Neural cell (in vitro differentiated cells): ENCODE data around the gene AP3S1. TPM values are rescaled to one million over a fixed set of nuclear protein-coding genes. Genes with fewer than 3 reads are reported as not detected.

Source experiments
- H2AFZ ChIP-seq: fragments of 200-600, 300-800 bp; sonication (generic), shearing (Covaris generic); 2 replicates; pipeline ENCODE4 v1.6.0; 2014; ENCODE audit warnings: low read depth, mild to moderate bottlenecking, antibody characterized with exemption, low read length, moderate library complexity
- H3F3A ChIP-seq: fragments of 200-600 bp; shearing (Covaris generic); 2 replicates; pipeline ENCODE4 v1.6.1; 2016; ENCODE audit warnings: mild to moderate bottlenecking, moderate library complexity, mixed read lengths, antibody characterized with exemption, low read length; ENCODE audit not compliant: insufficient read depth, poor library complexity, severe bottlenecking
- H3K27ac ChIP-seq: fragments of 200-600, 300-800 bp; sonication (generic), shearing (Covaris generic); 2 replicates; pipeline ENCODE4 v1.5.1; 2014; ENCODE audit warnings: mild to moderate bottlenecking, low read length, moderate library complexity
- H3K27me3 ChIP-seq: fragments of 300-800, 200-600 bp; sonication (generic), shearing (Covaris generic); 2 replicates; pipeline ENCODE4 v1.6.0; 2014; ENCODE audit warnings: mild to moderate bottlenecking, low read depth, low read length, moderate library complexity; ENCODE audit not compliant: insufficient read depth
- H3K36me3 ChIP-seq: fragments of 300-800, 200-600 bp; sonication (generic), shearing (Covaris generic); 2 replicates; pipeline ENCODE4 v1.5.1; 2014; ENCODE audit warnings: mild to moderate bottlenecking, antibody characterized with exemption, low read length, moderate library complexity; ENCODE audit not compliant: insufficient read depth
- H3K4me2 ChIP-seq: fragments of 300-800, 200-600 bp; sonication (generic), shearing (Covaris generic); 2 replicates; pipeline ENCODE4 v1.6.0; 2014; ENCODE audit warnings: mild to moderate bottlenecking, low read length
- H3K4me3 ChIP-seq: fragments of 300-800, 200-600 bp; sonication (generic), shearing (Covaris generic); 2 replicates; pipeline ENCODE4 v1.5.1; 2014; ENCODE audit warnings: mild to moderate bottlenecking, low read length, moderate library complexity
- H3K79me2 ChIP-seq: fragments of 200-600 bp; shearing (Covaris generic); replicated peaks from 2 replicates; pipeline ENCODE4 v1.6.0; 2014; ENCODE audit warnings: mild to moderate bottlenecking, low read length, moderate library complexity; ENCODE audit not compliant: insufficient read depth
- H3K9ac ChIP-seq: fragments of 300-800, 200-600 bp; sonication (generic), shearing (Covaris generic); 2 replicates; pipeline ENCODE4 v1.6.1; 2016; ENCODE audit warnings: mild to moderate bottlenecking, low read length, mixed read lengths
- H3K9me2 ChIP-seq: fragments of 200-600 bp; shearing (Covaris generic); 2 replicates; pipeline ENCODE4 v1.6.1; 2016; ENCODE audit warnings: mild to moderate bottlenecking, low read length, mixed read lengths; ENCODE audit not compliant: insufficient read depth
- H3K9me3 ChIP-seq: fragments of 200-600, 300-800 bp; sonication (generic), shearing (Covaris generic); 2 replicates; pipeline ENCODE4 v1.6.1; 2016; ENCODE audit warnings: mild to moderate bottlenecking, mixed run types, low read length, moderate library complexity, mixed read lengths
- H4K20me1 ChIP-seq: fragments of 200-600 bp; shearing (Covaris generic); 2 replicates; pipeline ENCODE4 v1.6.1; 2016; ENCODE audit warnings: mild to moderate bottlenecking, mixed run types; ENCODE audit not compliant: insufficient read depth
- EP300 ChIP-seq: fragments of 450-650 bp; conservative IDR thresholded peaks from 2 replicates; pipeline ENCODE4 v1.6.1; 2014; ENCODE audit warnings: antibody characterized with exemption, mild to moderate bottlenecking, moderate library complexity; ENCODE audit not compliant: poor library complexity, severe bottlenecking
- EZH2 ChIP-seq: fragments of 200-600, 300-800 bp; shearing (Covaris generic), sonication (generic); IDR thresholded peaks from 2 replicates; pipeline ENCODE4 v1.6.1; 2014; ENCODE audit warnings: antibody characterized with exemption, low read length, borderline replicate concordance, mild to moderate bottlenecking; ENCODE audit not compliant: insufficient read depth, poor library complexity, severe bottlenecking
- MXI1 ChIP-seq: fragments of 450-650 bp; conservative IDR thresholded peaks from 2 replicates; pipeline ENCODE4 v1.6.1; 2014; ENCODE audit warnings: antibody characterized with exemption, mild to moderate bottlenecking; ENCODE audit not compliant: poor library complexity, severe bottlenecking
- POLR2AphosphoS5 ChIP-seq: IDR thresholded peaks from 2 replicates; pipeline ENCODE4 v1.6.1; 2012
- RAD21 ChIP-seq: fragments of 450-650 bp; conservative IDR thresholded peaks from 2 replicates; pipeline ENCODE4 v1.6.1; 2014; ENCODE audit warnings: antibody characterized with exemption, mild to moderate bottlenecking, moderate library complexity
- REST ChIP-seq: IDR thresholded peaks from 2 replicates; pipeline ENCODE4 v1.6.1; 2012; ENCODE audit warnings: borderline replicate concordance
- SMC3 ChIP-seq: fragments of 450-650 bp; conservative IDR thresholded peaks from 2 replicates; pipeline ENCODE4 v1.6.1; 2014; ENCODE audit warnings: antibody characterized with exemption, mild to moderate bottlenecking, moderate library complexity; ENCODE audit not compliant: poor library complexity
- TAF1 ChIP-seq: IDR thresholded peaks from 2 replicates; pipeline ENCODE4 v1.6.1; 2012; ENCODE audit warnings: low read depth
- polyA plus RNA-seq: library from polyadenylated mRNA; depleted of rRNA; stranded (reverse); fragments of >200 nt; gene quantifications from 2 replicates; pipeline ENCODE4 v1.2.3, GENCODE V29; 2014
- TF ChIP-seq, protein P1 (sequence below): fragments of 450-650 bp; IDR thresholded peaks from 2 replicates; pipeline ENCODE4 v1.5.1; 2014; ENCODE audit warnings: antibody characterized with exemption, mild to moderate bottlenecking, moderate library complexity; ENCODE audit not compliant: poor library complexity, severe bottlenecking

AP3S1 gene
- polyA plus RNA-seq, 1 donor from 2014 or later = 207 TPM

- no peaks in the 10 kb centered on the region for H3K9me3 ChIP-seq
- H3K79me2 ChIP-seq = no peaks in the 10 kb centered on the region
- no peaks in the 10 kb centered on the region for H3F3A ChIP-seq
- no peaks in the 10 kb centered on the region for H3K36me3 ChIP-seq
- H3K4me2 ChIP-seq = no peak overlapping the region
- no peaks in the 10 kb centered on the region for H3K9me2 ChIP-seq
- no peak overlapping the region for H3K9ac ChIP-seq
- TF ChIP-seq EZH2 = no peak
- TF ChIP-seq POLR2AphosphoS5 = no peak
- TF ChIP-seq REST = no peak
- TF ChIP-seq MXI1 = no peak
- no peak for TF ChIP-seq RAD21
- TF ChIP-seq, protein P1, sequence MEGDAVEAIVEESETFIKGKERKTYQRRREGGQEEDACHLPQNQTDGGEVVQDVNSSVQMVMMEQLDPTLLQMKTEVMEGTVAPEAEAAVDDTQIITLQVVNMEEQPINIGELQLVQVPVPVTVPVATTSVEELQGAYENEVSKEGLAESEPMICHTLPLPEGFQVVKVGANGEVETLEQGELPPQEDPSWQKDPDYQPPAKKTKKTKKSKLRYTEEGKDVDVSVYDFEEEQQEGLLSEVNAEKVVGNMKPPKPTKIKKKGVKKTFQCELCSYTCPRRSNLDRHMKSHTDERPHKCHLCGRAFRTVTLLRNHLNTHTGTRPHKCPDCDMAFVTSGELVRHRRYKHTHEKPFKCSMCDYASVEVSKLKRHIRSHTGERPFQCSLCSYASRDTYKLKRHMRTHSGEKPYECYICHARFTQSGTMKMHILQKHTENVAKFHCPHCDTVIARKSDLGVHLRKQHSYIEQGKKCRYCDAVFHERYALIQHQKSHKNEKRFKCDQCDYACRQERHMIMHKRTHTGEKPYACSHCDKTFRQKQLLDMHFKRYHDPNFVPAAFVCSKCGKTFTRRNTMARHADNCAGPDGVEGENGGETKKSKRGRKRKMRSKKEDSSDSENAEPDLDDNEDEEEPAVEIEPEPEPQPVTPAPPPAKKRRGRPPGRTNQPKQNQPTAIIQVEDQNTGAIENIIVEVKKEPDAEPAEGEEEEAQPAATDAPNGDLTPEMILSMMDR = no peak
- no peak for TF ChIP-seq TAF1
- TF ChIP-seq SMC3 = no peak
- TF ChIP-seq EP300 = no peak
- H3K27ac ChIP-seq = no peak overlapping the region
- no peak overlapping the region for H3K4me3 ChIP-seq
- H4K20me1 ChIP-seq = no peaks in the 10 kb centered on the region
- no peaks in the 10 kb centered on the region for H3K27me3 ChIP-seq
- no peak overlapping the region for H2AFZ ChIP-seq
Measured at GRCh38 chr5:115946655-115947054, 104.9 kb downstream of the AP3S1 start.

GRCh38 chr5:115947260-115947659, 105.5 kb downstream of the AP3S1 start:
- Histone ChIP-seq H3K4me2 (no peak overlapping the region), H3K9me3 (no peaks in the 10 kb centered on the region), H3K27ac (no peak overlapping the region), H2AFZ (no peak overlapping the region), H3K79me2 (no peaks in the 10 kb centered on the region), H3K4me3 (no peak overlapping the region), H3K27me3 (no peaks in the 10 kb centered on the region), H3K36me3 (no peaks in the 10 kb centered on the region), H3K9me2 (no peaks in the 10 kb centered on the region), H3F3A (no peaks in the 10 kb centered on the region), H4K20me1 (no peaks in the 10 kb centered on the region), H3K9ac (no peak overlapping the region)
- TF ChIP-seq POLR2AphosphoS5 (no peak), REST (no peak), EP300 (no peak), MXI1 (no peak), TAF1 (no peak), EZH2 (no peak), SMC3 (no peak), RAD21 (no peak)
- TF ChIP-seq, protein P1 = no peak
